EH (cell line): ENCODE data around the gene PARPBP.
"Not testable (repeated sequence)": the region's sequence is repeated elsewhere in the genome, so short reads cannot be mapped to it uniquely, and the experiment has no call there.

Experiments used
- DNase-seq: peaks from one replicate; pipeline ENCODE4 v3.0.0-alpha.2; 2015; ENCODE audit warnings: low read depth

Gene PARPBP

DNA sequence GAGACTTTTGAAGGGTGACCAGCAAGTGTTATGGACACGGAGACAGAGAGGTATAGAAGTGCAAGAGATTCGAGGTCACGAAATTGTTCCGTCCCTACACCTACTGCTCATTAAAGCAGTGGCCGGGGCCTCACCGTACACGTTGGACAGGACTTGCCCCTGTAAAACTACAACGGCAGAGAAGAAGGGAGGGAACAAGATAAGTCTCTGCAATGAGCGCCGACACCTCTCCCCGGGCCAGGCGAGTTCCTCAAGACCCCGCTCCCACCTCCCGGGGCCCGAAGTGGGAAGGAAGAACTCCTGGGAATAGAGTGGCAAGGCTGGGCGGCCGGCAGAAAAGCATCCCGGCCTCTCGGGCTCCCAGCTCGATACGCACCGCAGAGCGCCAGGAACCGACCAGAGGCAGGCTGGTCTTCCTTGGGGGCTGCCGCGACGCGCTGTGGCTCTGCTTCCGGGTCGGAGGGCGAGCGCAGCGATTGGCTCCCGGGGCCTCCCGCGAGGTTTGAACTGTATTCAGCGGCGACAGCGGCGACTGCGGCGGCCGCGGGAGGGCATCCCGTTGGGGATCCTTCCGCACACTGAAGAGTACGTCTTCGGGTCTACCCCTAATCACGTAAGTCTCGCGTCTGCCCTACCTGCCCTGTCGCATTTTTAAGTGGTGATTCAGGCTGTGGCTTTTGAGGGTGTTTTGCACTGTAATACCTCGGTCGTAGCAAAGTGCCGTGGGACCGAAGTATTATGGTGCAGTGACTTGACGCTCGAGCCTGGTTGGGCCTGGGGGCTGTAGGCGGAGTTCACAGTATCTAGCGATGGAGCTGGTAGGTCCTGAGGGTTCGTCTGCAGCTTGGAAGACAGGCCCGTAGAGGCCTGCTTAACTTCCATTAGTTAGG, at the start of gene PARPBP, which contains the start of gene NUP37:
TSS of gene PARPBP (plus strand) at position 510 of the 890 bp plus-strand sequence. CDS start 3,706 bp downstream, outside the sequence.
TSS of gene NUP37 (minus strand) at position 441 of the 890 bp plus-strand sequence. CDS start 1,596 bp downstream, outside the sequence.
- DNase-seq: peak; percentile 90

- DNase-seq: not testable (repeated sequence)
These were observed 47.9 kb upstream of the PARPBP start for GRCh38 chr12:102072092-102072491.

GRCh38 chr12:102080842-102081241, 39.1 kb upstream of the PARPBP start:
- no peak for DNase-seq

DNA sequence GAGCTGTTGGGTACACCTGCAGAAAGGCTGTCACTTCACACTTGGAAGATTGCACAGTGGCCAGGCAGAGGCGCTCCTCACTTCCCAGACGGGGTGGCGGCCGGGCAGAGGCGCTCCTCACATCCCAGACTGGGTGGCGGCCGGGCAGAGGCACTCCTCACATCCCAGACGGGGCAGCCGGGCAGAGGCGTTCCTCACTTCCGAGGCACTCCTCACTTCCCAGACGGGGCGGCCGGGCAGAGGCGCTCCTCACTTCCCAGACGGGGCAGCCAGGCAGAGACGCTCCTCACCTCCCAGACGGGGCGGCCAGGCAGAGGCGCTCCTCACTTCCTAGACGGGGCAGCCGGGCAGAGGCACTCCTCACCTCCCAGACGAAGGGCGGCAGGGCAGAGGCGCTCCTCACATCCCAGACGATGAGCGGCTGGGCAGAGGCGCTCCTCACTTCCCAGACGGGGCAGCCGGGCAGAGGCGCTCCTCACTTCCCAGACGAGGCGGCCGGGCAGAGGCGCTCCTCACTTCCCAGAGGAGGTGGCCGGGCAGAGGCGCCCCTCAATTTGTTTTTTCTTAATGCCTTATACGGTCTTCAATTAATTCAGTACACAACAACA, 30.7 kb upstream of the PARPBP start:
- DNase-seq: not testable (repeated sequence)

DNA sequence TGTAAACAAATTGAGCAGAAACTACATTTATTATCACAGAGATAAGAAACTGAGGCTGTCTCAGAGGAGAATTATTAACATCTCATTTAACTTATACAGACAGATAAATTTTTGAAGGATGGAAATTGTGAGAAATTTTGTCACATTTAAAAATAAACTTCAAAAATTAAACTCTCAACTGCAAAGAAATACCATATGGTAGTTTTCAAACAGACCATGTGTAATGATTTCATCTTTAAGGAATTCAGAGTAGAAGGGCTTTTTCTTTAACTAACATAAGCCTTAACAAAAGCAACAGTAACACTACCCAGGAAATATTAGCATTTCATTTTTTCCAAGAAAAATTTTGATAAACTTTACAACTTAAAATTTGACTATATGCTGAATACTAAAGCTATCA, 26.7 kb upstream of the PARPBP start:
- peak; percentile 52 for DNase-seq

DNA sequence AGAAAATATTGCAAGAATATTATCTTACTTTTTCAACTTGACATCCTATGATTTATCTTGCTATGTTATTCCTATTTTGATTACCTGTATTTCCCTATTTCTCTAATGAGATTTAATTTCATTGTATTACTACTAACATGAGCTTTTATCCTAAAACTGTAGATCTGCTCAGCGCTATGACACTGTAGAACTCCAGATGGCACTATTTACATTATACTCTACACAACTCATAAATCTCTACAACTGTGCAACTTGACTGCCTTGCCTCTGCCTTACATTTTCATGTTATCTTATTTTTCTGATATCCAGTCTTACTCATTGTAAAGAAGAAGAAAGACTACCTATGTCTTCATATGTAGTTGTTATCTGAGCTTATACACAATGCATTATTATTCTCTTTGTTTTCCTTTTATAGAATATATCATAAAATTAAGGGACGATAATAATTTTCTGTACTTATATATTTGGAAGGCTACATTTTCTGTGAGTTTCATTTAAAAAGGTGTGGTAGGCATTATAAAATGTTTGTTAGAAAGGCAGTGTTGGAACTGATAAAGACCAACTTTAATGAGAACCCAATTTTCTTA, 24.2 kb upstream of the PARPBP start:
- peak; percentile 50 for DNase-seq

DNA sequence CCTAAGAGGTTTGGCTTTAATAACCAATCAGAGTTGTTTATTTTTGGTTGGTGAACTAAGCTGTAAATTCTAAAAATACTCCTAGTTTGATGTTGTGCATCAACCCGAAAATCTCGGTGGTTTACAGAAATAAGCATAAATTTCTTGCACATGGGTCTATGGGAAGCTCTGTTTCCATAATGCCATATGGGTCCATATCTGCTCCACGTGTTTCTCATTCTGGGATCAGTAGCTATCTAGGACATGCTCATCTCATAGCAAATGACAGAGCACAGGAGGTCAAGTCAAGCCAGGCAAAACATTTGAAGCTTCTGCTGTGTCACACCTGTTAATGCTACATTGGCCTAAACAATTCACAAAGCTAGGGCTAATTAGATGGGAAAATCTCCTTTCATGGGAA, 23.1 kb upstream of the PARPBP start:
- DNase-seq: no peak

DNA sequence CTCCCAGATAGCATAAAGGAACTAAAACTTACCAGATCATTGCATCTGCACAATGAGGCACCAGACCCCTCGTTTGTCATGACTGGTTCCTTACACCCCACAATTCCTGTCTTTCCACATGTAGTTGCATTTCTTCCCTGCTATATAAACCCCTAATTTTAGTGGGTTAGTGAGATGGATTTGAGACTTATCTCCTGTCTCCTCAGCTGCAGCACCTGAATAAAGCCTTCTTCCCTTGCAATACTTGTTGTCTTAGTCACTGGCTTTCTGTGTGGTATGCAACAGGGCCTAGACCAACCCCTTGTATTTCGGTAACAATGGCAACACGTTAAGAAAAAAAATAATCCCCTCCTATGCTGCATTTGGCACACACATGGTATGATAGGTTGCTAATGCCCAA, 13.1 kb upstream of the PARPBP start:
- no peak for DNase-seq

GRCh38 chr12:102107970-102108369, 12.0 kb upstream of the PARPBP start:
- DNase-seq: no peak

DNA sequence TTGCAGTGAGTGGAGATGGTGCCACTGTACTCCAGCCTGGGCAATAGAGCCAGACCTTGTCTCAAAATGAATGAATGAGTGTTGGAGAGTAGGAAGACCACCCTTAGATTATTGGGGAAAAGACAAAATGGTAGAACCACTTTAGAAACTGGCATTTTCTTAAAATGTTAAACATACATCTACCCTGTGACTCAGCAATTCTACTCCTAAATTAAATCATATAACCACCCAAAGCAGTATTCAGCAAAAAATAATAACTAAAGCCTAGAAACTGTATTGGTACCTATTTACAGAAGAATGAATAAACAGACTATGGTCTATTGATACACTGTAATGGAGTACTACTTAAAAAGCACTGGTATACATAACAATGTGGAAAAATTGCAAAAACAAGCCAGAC, 9.2 kb upstream of the PARPBP start:
- no peak for DNase-seq

DNA sequence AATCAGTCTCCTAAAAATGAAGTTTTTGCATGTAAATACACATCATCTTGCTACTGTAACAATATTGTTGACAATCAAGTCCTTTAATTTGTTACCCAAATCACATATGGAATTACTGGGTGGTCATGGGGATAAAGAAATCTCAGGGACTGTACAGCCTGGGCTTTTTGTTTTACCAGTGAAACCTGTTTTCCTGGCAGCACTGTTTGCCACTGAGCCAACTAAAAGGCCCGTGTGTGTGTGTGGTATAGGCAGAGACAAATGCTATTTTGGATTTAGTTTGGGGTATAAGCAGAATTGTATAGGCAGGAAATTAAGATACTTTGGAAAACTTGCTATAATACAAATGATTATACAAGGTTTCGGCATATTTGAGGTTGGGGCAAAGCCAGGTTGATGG, 5.8 kb upstream of the PARPBP start:
- no peak for DNase-seq

DNA sequence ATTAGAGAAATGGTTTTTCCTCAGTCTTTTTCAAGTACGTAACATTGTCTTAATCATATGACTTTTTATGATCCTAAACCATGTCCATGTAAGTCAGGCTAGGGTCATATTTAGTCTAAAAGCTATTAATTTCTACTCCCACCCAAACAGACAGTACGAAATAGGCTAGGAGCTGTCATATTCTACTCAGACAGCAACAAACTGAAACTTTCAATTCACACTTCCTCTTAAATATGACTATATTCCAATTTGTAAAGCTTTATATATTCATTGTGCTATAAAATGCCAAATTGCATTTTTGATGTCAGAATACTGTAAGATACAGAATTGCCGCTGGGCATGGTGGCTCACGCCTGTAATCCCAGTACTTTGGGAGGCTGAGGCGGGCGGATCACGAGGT, 3.6 kb upstream of the PARPBP start:
- no peak for DNase-seq

DNA sequence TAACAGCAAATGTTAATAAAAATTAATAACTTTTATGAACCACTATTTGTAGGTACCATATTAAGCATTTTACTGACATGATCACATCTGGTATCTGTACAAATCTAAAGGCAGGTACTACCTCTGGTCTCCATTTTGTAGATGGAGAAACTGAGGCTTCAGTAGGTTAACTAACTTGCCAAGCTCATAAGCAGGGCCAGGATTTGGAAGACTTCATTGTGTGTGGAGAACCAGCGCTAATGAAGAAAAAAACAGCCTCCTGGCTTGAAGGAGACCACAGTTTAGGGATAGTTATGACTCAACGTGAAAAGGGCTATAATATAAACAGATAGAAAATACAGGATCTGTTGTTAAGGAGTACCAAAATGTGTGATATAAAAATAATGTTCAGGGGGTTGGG, 1.1 kb upstream of the PARPBP start:
- DNase-seq: peak; percentile 6

DNA sequence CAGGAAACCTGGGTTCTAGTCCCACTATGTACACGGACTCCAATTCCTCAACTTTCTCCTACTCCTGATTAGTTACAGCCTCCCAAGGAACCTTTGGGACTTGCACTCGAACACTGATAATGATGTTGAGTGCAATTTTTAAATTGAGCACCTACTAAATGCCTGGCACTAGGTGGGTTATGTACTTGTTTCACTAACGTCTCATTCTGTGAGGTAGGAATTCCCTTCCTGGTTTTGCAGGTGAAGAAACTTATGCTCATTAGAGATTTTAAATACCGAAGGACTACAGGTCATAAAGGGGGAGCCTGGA, 536 bp downstream of the PARPBP start:
- DNase-seq: no peak

GRCh38 chr12:102120886-102121285, 903 bp downstream of the PARPBP start:
- DNase-seq: peak; percentile 52

DNA sequence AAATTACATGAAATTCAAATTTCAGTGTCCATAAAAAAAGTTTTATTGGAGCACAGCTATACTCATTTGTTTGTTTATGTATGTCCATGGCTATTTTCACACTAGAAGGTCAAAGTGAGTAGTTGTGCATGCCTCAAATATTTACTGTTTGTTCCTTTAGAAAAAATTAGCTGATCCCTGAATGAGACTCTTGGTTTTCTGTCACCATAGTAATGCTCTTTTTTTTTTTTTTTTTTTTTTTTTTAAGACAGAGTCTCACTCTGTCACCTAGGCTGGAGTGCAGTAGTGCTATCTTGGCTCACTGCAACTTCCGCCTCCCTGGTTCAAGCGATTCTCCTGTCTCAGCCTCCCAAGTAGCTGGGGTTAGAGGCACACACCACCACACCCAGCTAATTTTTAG, 1.3 kb downstream of the PARPBP start:
- peak; percentile 41 for DNase-seq

DNA sequence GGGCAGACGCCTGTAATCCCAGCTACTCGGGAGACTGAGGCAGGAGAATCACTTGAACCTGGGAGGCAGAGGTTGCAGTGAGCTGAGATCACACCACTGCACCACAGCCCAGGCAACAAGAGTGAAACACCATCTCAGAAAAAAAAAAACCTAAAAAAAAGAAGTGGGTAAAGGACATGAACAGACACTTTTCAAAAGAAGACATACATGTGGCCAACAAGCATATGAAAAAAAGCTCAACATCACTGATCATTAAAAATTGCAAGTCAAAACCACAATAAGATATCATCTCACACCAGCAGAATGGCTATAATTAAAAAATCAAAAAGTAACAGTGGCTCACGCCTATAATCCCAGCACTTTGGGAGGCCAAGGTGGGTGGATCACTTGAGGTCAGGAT, 10.7 kb downstream of the PARPBP start:
- DNase-seq: not testable (repeated sequence)

DNA sequence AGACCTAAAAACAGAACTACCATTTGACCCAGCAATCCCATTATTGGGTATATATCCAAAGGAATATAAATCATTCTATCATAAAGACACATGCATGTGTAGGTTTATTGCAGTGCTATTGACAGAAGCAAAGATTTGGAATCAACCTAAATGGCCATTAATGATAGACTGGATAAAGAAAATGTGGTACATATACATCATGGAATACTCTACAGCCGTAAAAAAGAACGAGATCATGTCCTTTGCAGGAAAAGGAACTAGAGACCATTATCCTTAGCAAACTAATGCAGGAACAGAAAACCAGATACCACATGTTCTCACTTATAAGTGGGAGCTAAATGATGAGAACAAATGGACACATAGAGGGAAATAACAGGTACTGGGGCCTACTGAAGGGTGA, 11.5 kb downstream of the PARPBP start:
- not testable (repeated sequence) for DNase-seq

DNA sequence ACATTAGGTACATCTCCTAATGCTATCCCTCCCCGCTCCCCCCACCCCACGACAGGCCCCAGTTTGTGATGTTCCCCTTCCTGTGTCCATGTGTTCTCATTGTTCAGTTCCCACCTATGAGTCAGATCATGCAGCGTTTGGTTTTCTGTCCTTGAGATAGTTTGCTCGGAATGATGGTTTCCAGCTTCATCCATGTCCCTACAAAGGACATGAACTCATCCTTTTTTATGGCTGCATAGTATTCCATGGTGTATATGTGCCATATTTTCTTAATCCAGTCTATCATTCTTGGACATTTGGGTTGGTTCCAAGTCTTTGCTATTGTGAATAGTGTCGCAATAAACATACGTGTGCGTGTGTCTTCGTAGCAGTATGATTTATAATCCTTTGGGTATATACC, 17.6 kb downstream of the PARPBP start:
- DNase-seq: not testable (repeated sequence)

DNA sequence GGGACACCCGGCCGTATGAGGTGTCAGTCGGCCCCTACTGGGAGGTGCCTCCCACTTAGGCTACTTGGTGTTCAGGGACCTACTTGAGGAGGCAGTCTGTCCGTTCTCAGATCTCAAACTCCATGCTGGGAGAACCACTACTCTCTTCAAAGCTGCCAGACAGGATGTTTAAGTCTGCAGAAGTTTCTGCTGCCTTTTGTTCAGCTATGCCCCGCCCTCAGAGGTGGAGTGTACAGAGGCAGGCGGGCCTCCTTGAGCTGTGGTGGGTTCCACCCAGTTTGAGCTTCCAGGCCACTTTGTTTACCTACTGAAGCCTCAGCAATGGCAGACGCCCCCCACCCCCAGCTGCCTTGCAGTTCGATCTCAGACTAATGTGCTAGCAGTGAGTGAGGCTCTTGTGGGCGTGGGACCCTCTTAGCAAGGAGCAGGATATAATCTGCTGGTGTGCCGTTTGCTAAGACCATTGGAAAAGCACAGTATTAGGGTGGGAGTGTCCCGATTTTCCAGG, 22.9 kb downstream of the PARPBP start:
- DNase-seq: not testable (repeated sequence)

- DNase-seq: peak; percentile 2
These were observed 24.2 kb downstream of the PARPBP start for GRCh38 chr12:102144221-102144620.

DNA sequence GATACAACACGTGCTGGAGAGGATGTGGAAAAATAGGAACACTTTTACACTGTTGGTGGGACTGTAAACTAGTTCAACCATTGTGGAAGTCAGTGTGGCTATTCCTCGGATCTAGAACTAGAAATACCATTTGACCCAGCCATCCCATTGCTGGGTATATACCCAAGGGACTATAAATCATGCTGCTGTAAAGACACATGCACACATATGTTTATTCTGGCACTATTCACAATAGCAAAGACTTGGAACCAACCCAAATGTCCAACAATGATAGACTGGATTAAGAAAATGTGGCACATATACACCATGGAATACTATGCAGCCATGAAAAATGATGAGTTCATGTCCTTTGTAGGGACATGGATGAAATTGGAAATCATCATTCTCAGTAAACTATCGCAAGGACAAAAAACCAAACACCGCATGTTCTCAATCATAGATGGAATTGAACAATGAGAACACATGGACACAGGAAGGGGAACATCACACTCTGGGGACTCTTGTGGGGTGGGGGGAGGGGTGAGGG, 27.1 kb downstream of the PARPBP start:
- not testable (repeated sequence) for DNase-seq

DNA sequence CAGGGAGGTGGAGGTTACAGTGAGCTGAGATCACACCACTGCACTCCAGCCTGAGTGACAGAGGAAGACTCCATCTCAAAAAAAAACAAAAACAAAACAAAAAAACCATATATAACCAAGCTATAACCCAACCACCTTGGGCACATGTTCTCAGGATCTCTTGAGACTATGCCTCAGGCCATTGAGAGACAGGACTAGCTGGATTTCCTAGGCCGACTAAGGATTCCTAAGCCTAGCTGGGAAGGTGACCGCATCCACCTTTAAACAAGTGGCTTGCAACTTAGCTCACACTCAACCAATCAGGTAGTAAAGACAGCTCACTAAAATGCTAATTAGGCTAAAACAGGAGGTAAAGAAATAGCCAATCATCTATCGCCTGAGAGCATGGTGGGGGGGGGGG, 35.2 kb downstream of the PARPBP start:
- not testable (repeated sequence) for DNase-seq
